Fibroblast of lung (primary cell): ENCODE measurements around the gene SETDB2. TPM values are rescaled to one million over a fixed set of nuclear protein-coding genes. Genes with fewer than 3 reads are reported as not detected.
A peak's percentile ranks its signal among the peaks of the same experiment; 100 is the strongest.

ENCODE experiments used
- DNase-seq, 2 donors: peaks; one replicate each; pipeline versions ENCODE4 v3.0.0 to v3.0.0-alpha.2; 2010; ENCODE audit warnings: low read depth in 2 of 2
- H2AFZ ChIP-seq: 2 replicates; pipeline ENCODE4 v1.5.1; 2012; ENCODE audit warnings: low read length, control low read depth, inconsistent platforms
- H3K27ac ChIP-seq: 2 replicates; pipeline ENCODE4 v1.5.1; 2011; ENCODE audit warnings: low read length, control low read depth; ENCODE audit not compliant: insufficient read depth
- H3K27me3 ChIP-seq: 2 replicates; pipeline ENCODE4 v1.5.1; 2011; ENCODE audit warnings: mild to moderate bottlenecking, low read length; ENCODE audit not compliant: control insufficient read depth, insufficient read depth
- H3K36me3 ChIP-seq: 2 replicates; pipeline ENCODE4 v1.5.1; 2011; ENCODE audit warnings: low read length; ENCODE audit not compliant: control insufficient read depth, insufficient read depth
- H3K4me1 ChIP-seq: 2 replicates; pipeline ENCODE4 v1.5.1; 2011; ENCODE audit warnings: low read length; ENCODE audit not compliant: control insufficient read depth, insufficient read depth; ENCODE audit errors: extremely low read depth
- H3K4me2 ChIP-seq: 2 replicates; pipeline ENCODE4 v1.5.1; 2011; ENCODE audit warnings: low read length, control low read depth; ENCODE audit not compliant: insufficient read depth; ENCODE audit errors: extremely low read depth
- H3K4me3 ChIP-seq, 4 experiments: fragments of 200-600 bp in 1 of 4; sonication (generic) in 1 of 4; replicated peaks in 1 of 4; 2 replicates each; pipeline ENCODE4 v1.5.1; 2011 to 2016; ENCODE audit warnings: low read length in 4 of 4, low read depth in 3 of 4, mild to moderate bottlenecking in 3 of 4, control low read depth in 2 of 4, inconsistent platforms in 1 of 4, mixed read lengths in 1 of 4; ENCODE audit not compliant: insufficient read depth in 1 of 4; ENCODE audit errors: control extremely low read depth in 1 of 4
- H3K79me2 ChIP-seq: 2 replicates; pipeline ENCODE4 v1.5.1; 2012; ENCODE audit warnings: mild to moderate bottlenecking, low read length, inconsistent platforms; ENCODE audit not compliant: control insufficient read depth, insufficient read depth
- H3K9ac ChIP-seq: 2 replicates; pipeline ENCODE4 v1.5.1; 2011; ENCODE audit warnings: mild to moderate bottlenecking, low read length, control low read depth; ENCODE audit not compliant: insufficient read depth
- H3K9me3 ChIP-seq: 2 replicates; pipeline ENCODE4 v1.5.1; 2012; ENCODE audit warnings: low read depth, low read length; ENCODE audit not compliant: control insufficient read depth, insufficient read depth
- H4K20me1 ChIP-seq: 2 replicates; pipeline ENCODE4 v1.5.1; 2011; ENCODE audit warnings: low read length; ENCODE audit not compliant: control insufficient read depth, insufficient read depth; ENCODE audit errors: extremely low read depth
- CTCF ChIP-seq, 2 donors: IDR thresholded peaks in 1 of 2; conservative IDR thresholded peaks in 1 of 2; 1 replicate in 1 of 2; 2 replicates in 1 of 2; pipeline ENCODE4 v1.5.1; 2011 to 2012; ENCODE audit warnings: low read length in 2 of 2, control low read depth in 1 of 2, inconsistent platforms in 1 of 2, low read depth in 1 of 2, mild to moderate bottlenecking in 1 of 2
- EZH2 ChIP-seq: IDR thresholded peaks from 2 replicates; pipeline ENCODE4 v1.5.1; 2012; ENCODE audit warnings: low read length, control low read depth, mild to moderate bottlenecking; ENCODE audit errors: missing control alignments
- polyA plus RNA-seq, 2 donors: library from polyadenylated mRNA; depleted of rRNA in 1 of 2; stranded (reverse) in 1 of 2; unstranded in 1 of 2; fragments of >200 nt; gene quantifications; 2 replicates each; pipeline ENCODE4 v1.2.1, GENCODE V29; 2011 to 2012; ENCODE audit warnings: missing spikeins in 1 of 2
- total RNA-seq: library from RNA; depleted of rRNA; stranded (reverse); fragments of >200 nt; gene quantifications from 2 replicates; pipeline ENCODE4 v1.2.1, GENCODE V29; 2014

SETDB2 gene
- total and polyA plus RNA-seq, 2 donors (not counting 1 experiment from before 2014, with no cell fraction given): 10.4 to 13.7 TPM

- Histone ChIP-seq H3K4me1 (peaks cover 22% of the 10 kb centered on the region), H3K36me3 (no peaks in the 10 kb centered on the region), H3K27ac (no peak overlapping the region), H2AFZ (no peak overlapping the region), H3K9ac (no peak overlapping the region), H3K4me2 (no peak overlapping the region), H3K79me2 (no peaks in the 10 kb centered on the region), H4K20me1 (no peaks in the 10 kb centered on the region), H3K27me3 (no peaks in the 10 kb centered on the region), H3K4me3 (no peak overlapping the region), H3K9me3 (no peaks in the 10 kb centered on the region)
- DNase-seq: no peak
- TF ChIP-seq CTCF (conservative IDR thresholded peaks at IDR 0.05 in 1 of 2, IDR thresholded peaks at IDR 0.05 in 1 of 2; ENCODE audit: low read depth in 1 of 2, low read length in 2 of 2) (no peak), EZH2 (no peak)
These were observed 53.2 kb downstream of the SETDB2 start for GRCh38 chr13:49497272-49497671.

- no peak overlapping the region for H3K4me3 ChIP-seq
- TF ChIP-seq CTCF (conservative IDR thresholded peaks at IDR 0.05 in 1 of 2, IDR thresholded peaks at IDR 0.05 in 1 of 2; ENCODE audit: low read depth in 1 of 2, low read length in 2 of 2) (no peak), EZH2 (no peak)
- no peaks in the 10 kb centered on the region for H3K27me3 ChIP-seq
- no peak overlapping the region for H3K9ac ChIP-seq
- no peak overlapping the region for H2AFZ ChIP-seq
- H3K36me3 ChIP-seq: no peaks in the 10 kb centered on the region
- peaks cover 26% of the 10 kb centered on the region for H3K4me1 ChIP-seq
- H3K79me2 ChIP-seq: no peaks in the 10 kb centered on the region
- H4K20me1 ChIP-seq: no peaks in the 10 kb centered on the region
- no peak overlapping the region for H3K4me2 ChIP-seq
- DNase-seq: no peak
- H3K27ac ChIP-seq: no peak overlapping the region
- H3K9me3 ChIP-seq: no peaks in the 10 kb centered on the region
These were observed 54.1 kb downstream of the SETDB2 start for GRCh38 chr13:49498206-49498605.

- DNase-seq: peak; percentile 84 to 86
- H3K9me3 ChIP-seq: no peaks in the 10 kb centered on the region
- no peak overlapping the region for H3K9ac ChIP-seq
- H3K4me3 ChIP-seq: peak overlapping the region in 2 of 4 experiments; percentile 12 to 20
- no peaks in the 10 kb centered on the region for H3K27me3 ChIP-seq
- no peaks in the 10 kb centered on the region for H3K79me2 ChIP-seq
- peak overlapping the region; percentile 85 for H3K4me2 ChIP-seq
- peak overlapping the region; percentile 9 for H2AFZ ChIP-seq
- H3K4me1 ChIP-seq: peaks cover 20% of the 10 kb centered on the region
- peak overlapping the region; percentile 74 for H3K27ac ChIP-seq
- H3K36me3 ChIP-seq: no peaks in the 10 kb centered on the region
- H4K20me1 ChIP-seq: no peaks in the 10 kb centered on the region
- TF ChIP-seq EZH2 (no peak), CTCF (conservative IDR thresholded peaks at IDR 0.05 in 1 of 2, IDR thresholded peaks at IDR 0.05 in 1 of 2; ENCODE audit: low read depth in 1 of 2, low read length in 2 of 2) (no peak)
These were observed 56.0 kb downstream of the SETDB2 start for GRCh38 chr13:49499889-49500660.
